SK-N-SH treated with all-trans-retinoic acid at 6 μM for 48 hours (cell line): ENCODE results near the gene GAA.

Experiments
- ATAC-seq: fragments of 200-7000 bp; cut with Tn5 transposase; 3 replicates; pipeline ENCODE4 v1.9.1; 2020; ENCODE audit warnings: mild to moderate bottlenecking, moderate library complexity
- ARNTL ChIP-seq: fragments of 450-650 bp; formaldehyde crosslinking; IDR thresholded peaks from 2 replicates; pipeline ENCODE4 v1.5.0; 2020; ENCODE audit warnings: low read depth, mild to moderate bottlenecking, moderate library complexity, borderline replicate concordance
- BACH2 ChIP-seq: fragments of 250-450 bp; sonication (Bioruptor Pico); IDR thresholded peaks from 2 replicates; pipeline ENCODE4 v1.9.0; 2021; ENCODE audit warnings: mild to moderate bottlenecking, borderline replicate concordance
- CREB5 ChIP-seq: fragments of 250-450 bp; sonication (Bioruptor Pico); IDR thresholded peaks from 2 replicates; pipeline ENCODE4 v1.5.1; 2020; ENCODE audit warnings: low read depth, mild to moderate bottlenecking, moderate library complexity
- CSDC2 ChIP-seq: fragments of 250-450 bp; sonication (Bioruptor Pico); IDR thresholded peaks from 2 replicates; pipeline ENCODE4 v1.5.0; 2020; ENCODE audit warnings: mild to moderate bottlenecking, moderate library complexity
- CSRNP3 ChIP-seq: fragments of 250-450 bp; sonication (Bioruptor Pico); IDR thresholded peaks from 2 replicates; pipeline ENCODE4 v1.5.1; 2021; ENCODE audit warnings: mild to moderate bottlenecking, moderate library complexity
- ESRRG ChIP-seq: fragments of 250-450 bp; sonication (Bioruptor Pico); IDR thresholded peaks from 2 replicates; pipeline ENCODE4 v1.6.1; 2021; ENCODE audit warnings: mild to moderate bottlenecking
- GLIS3 ChIP-seq: fragments of 250-450 bp; sonication (Bioruptor Pico); IDR thresholded peaks from 2 replicates; pipeline ENCODE4 v1.5.0; 2020; ENCODE audit warnings: mild to moderate bottlenecking, moderate library complexity
- ISL1 ChIP-seq: fragments of 250-450 bp; sonication (Bioruptor Pico); IDR thresholded peaks from 2 replicates; pipeline ENCODE4 v2.1.2; 2022; ENCODE audit warnings: mild to moderate bottlenecking, moderate library complexity
- OSR1 ChIP-seq: fragments of 250-450 bp; sonication (Bioruptor Pico); IDR thresholded peaks from 2 replicates; pipeline ENCODE4 v1.8.0; 2022; ENCODE audit warnings: moderate library complexity, mild to moderate bottlenecking, inconsistent platforms
- PATZ1 ChIP-seq: fragments of 250-450 bp; sonication (Bioruptor Pico); IDR thresholded peaks from 2 replicates; pipeline ENCODE4 v1.8.0; 2020; ENCODE audit warnings: mild to moderate bottlenecking, moderate library complexity, borderline replicate concordance
- POU6F1 ChIP-seq: fragments of 250-450 bp; sonication (Bioruptor Pico); IDR thresholded peaks from 2 replicates; pipeline ENCODE4 v1.8.0; 2021; ENCODE audit warnings: low read depth, mild to moderate bottlenecking, moderate library complexity, borderline replicate concordance
- PPARA ChIP-seq: fragments of 250-450 bp; sonication (Bioruptor Pico); IDR thresholded peaks from 2 replicates; pipeline ENCODE4 v1.5.0; 2020; ENCODE audit warnings: mild to moderate bottlenecking, borderline replicate concordance
- RARB ChIP-seq: fragments of 250-450 bp; sonication (Bioruptor Pico); IDR thresholded peaks from 2 replicates; pipeline ENCODE4 v1.8.0; 2021; ENCODE audit warnings: mild to moderate bottlenecking, moderate library complexity
- SNAI2 ChIP-seq: fragments of 250-450 bp; sonication (Bioruptor Pico); IDR thresholded peaks from 2 replicates; pipeline ENCODE4 v1.5.0; 2020; ENCODE audit warnings: mild to moderate bottlenecking, moderate library complexity
- TOX ChIP-seq: fragments of 250-450 bp; sonication (Bioruptor Pico); IDR thresholded peaks from 2 replicates; pipeline ENCODE4 v1.8.0; 2021; ENCODE audit warnings: mild to moderate bottlenecking, moderate library complexity, borderline replicate concordance
- TSHZ2 ChIP-seq: fragments of 250-450 bp; sonication (Bioruptor Pico); IDR thresholded peaks from 2 replicates; pipeline ENCODE4 v1.5.0; 2020; ENCODE audit warnings: mild to moderate bottlenecking, moderate library complexity
- ZC3H10 ChIP-seq: fragments of 250-450 bp; sonication (Bioruptor Pico); IDR thresholded peaks from 2 replicates; pipeline ENCODE4 v1.5.1; 2021; ENCODE audit warnings: mild to moderate bottlenecking, moderate library complexity
- ZFP3 ChIP-seq: fragments of 250-450 bp; sonication (Bioruptor Pico); IDR thresholded peaks from 2 replicates; pipeline ENCODE4 v1.5.0; 2020; ENCODE audit warnings: mild to moderate bottlenecking, moderate library complexity
- ZFP30 ChIP-seq: fragments of 450-650 bp; formaldehyde crosslinking; IDR thresholded peaks from 2 replicates; pipeline ENCODE4 v1.5.0; 2022; ENCODE audit warnings: mild to moderate bottlenecking, moderate library complexity
- ZNF565 ChIP-seq: fragments of 450-650 bp; formaldehyde crosslinking; conservative IDR thresholded peaks from 2 replicates; pipeline ENCODE4 v1.5.0; 2020; ENCODE audit warnings: low read depth, mild to moderate bottlenecking, moderate library complexity
- ZNF70 ChIP-seq: fragments of 450-650 bp; formaldehyde crosslinking; IDR thresholded peaks from 2 replicates; pipeline ENCODE4 v1.5.0; 2020; ENCODE audit warnings: mild to moderate bottlenecking, moderate library complexity

The GAA gene

GRCh38 chr17:80125656-80126448 is 24.5 kb downstream of the GAA start:
- ATAC-seq = peak; percentile 64
- 0 out of 2 replicates have a peak, but pooled peaks have one; percentile 14 for TF ChIP-seq ISL1 (CRISPR knock-in tag)
- TF ChIP-seq PPARA (CRISPR knock-in tag) = no peak
- no peak for TF ChIP-seq OSR1 (CRISPR knock-in tag)
- TF ChIP-seq ZC3H10 (CRISPR knock-in tag) = no peak
- TF ChIP-seq ZNF565 (CRISPR knock-in tag) = no peak

- no peak for TF ChIP-seq ESRRG (CRISPR knock-in tag)
- no peak for TF ChIP-seq CSRNP3 (CRISPR knock-in tag)
- TF ChIP-seq ARNTL (CRISPR knock-in tag) = no peak
- no peak for TF ChIP-seq ZFP30
- TF ChIP-seq SNAI2 (CRISPR knock-in tag) = no peak
- no peak for TF ChIP-seq ZC3H10 (CRISPR knock-in tag)
- no peak for TF ChIP-seq ISL1 (CRISPR knock-in tag)
- TF ChIP-seq OSR1 (CRISPR knock-in tag) = no peak
- no peak for TF ChIP-seq TOX (CRISPR knock-in tag)
- no peak for TF ChIP-seq ZNF70 (CRISPR knock-in tag)
- TF ChIP-seq BACH2 (CRISPR knock-in tag) = no peak
- no peak for TF ChIP-seq ZFP3 (CRISPR knock-in tag)
- TF ChIP-seq RARB (CRISPR knock-in tag) = no peak
- no peak for TF ChIP-seq ZNF565 (CRISPR knock-in tag)
- TF ChIP-seq PATZ1 (CRISPR knock-in tag) = no peak
- no peak for TF ChIP-seq CSDC2
- TF ChIP-seq CREB5 (CRISPR knock-in tag) = no peak
- no peak for TF ChIP-seq POU6F1 (CRISPR knock-in tag)
- TF ChIP-seq TSHZ2 = no peak
- TF ChIP-seq GLIS3 = no peak
- TF ChIP-seq, all 23 proteins: peak for 0
- no peak for ATAC-seq
These were observed 25.0 kb downstream of the GAA start for GRCh38 chr17:80126449-80126715.

GRCh38 chr17:80129006-80129565 is 27.7 kb downstream of the GAA start:
- no peak for TF ChIP-seq ARNTL (CRISPR knock-in tag)
- no peak for ATAC-seq
